Erythroblast (primary cell): ENCODE results near the gene SLC9A6.

Source experiments
- DNase-seq, 2 experiments: peaks; one replicate each; lab custom pipeline; 2025; lab: John Stamatoyannopoulos, UW
- GATA1 ChIP-seq: IDR thresholded peaks from 2 replicates; pipeline ENCODE4 v1.6.1; 2011; ENCODE audit warnings: low read depth, mild to moderate bottlenecking, control low read depth, low read length, moderate library complexity
- POLR2A ChIP-seq: IDR thresholded peaks from 2 replicates; pipeline ENCODE4 v1.6.1; 2011; ENCODE audit warnings: mild to moderate bottlenecking, low read length

SLC9A6 gene

DNA sequence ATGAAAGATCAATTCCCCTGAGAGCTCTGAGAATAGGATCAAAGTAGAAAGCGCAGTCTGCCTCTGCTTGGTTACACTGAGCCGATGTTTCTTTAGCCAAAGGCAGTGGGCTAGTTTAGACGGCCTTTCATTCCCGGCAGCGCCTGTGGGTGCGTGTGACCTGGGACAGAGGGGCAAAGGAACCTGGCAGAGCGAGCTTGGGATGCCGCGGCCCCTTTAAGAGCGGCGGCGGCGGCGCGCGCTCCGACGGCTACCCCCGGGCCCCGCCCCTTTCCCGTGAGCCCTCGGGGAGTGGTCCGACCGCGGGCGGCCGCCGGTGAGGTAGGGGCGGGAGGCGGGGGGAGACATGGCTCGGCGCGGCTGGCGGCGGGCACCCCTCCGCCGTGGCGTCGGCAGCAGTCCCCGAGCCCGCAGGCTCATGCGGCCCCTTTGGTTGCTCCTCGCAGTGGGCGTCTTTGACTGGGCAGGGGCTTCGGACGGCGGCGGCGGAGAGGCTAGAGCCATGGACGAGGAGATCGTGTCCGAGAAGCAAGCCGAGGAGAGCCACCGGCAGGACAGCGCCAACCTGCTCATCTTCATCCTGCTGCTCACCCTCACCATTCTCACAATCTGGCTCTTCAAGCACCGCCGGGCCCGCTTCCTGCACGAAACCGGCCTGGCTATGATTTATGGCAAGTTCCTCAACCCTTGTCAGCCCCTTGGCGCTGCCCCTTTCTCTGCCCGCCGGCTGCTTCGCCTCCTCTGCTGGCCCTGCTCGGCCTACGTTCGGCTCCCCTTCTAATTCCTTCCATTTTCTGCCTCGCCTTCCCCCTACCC, at the start of gene SLC9A6:
TSS of gene SLC9A6 (plus strand) at position 279 of the 816 bp plus-strand sequence. CDS start at position 503, 224 bp downstream.
- TF ChIP-seq POLR2A (no peak), GATA1 (no peak)

DNA sequence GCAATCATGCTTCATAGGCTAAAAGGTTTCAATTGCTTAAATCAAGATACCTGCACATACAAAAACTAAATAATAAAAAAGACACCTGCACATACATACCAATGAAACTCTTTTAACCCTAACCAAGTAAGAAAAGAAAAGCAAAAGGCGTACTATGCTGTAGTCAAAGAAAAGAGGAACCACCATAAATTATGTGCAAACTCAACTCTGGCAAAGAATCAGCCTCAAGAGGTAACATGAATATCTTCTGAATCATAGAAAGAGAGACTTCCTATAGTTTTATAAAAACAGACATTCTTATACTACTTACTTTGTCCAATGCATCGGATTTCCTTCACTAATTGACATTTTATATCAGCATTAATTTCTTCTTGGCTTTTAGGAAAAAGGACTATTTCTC, 40.7 kb upstream of the SLC9A6 start:
- TF ChIP-seq POLR2A (no peak), GATA1 (no peak)
- DNase-seq = no peak

More for the DNA sequence above, at the start of gene SLC9A6:
- peak; percentile 69 to 78 for DNase-seq

DNA sequence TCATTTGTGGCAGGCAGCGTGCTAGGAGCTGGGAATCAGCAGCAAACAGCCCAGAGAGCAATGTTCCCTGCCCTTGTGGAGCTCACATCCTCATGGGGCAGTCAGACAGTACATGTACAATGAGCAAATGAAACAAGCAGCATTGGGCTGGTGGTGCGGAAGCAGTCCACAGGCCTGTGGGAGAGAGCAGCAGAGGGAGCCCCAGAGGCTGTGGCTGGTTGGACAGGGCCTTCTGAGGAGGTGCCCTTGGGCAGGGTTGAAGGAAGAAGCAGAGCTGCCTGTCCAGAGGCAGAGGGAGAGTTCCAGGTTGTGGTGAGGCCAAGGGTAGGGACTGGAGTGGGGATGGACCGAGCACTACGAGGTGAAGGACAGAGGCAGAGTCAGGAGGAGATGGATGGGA, 33.9 kb upstream of the SLC9A6 start:
- DNase-seq = no peak
- TF ChIP-seq GATA1 = no peak
- no peak for TF ChIP-seq POLR2A

DNA sequence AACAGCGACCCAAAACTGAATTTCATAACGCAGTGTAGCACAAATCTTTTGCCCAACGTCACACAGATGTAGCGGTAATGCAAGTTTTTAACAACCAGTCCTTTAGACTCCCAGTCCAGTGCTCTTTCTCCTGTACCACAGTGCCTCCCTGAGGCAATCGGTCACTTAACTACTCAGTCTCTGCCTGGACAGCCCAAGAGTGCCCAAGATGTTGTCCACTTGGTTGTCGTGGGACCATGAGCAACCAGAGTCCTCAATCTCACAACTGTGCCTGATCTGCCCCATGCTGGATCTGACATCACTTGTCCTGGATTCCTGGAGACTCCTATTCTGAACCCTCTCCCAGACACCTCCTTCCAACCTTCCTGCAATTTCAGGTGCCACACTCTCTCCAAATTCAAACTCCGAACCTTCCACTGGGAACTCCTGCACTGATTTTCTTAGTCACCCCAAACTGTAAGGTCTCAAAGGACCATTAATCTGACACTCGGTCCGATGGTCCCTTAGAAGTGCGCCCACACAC, 12.1 kb upstream of the SLC9A6 start:
- DNase-seq = peak; percentile 34 to 56

DNA sequence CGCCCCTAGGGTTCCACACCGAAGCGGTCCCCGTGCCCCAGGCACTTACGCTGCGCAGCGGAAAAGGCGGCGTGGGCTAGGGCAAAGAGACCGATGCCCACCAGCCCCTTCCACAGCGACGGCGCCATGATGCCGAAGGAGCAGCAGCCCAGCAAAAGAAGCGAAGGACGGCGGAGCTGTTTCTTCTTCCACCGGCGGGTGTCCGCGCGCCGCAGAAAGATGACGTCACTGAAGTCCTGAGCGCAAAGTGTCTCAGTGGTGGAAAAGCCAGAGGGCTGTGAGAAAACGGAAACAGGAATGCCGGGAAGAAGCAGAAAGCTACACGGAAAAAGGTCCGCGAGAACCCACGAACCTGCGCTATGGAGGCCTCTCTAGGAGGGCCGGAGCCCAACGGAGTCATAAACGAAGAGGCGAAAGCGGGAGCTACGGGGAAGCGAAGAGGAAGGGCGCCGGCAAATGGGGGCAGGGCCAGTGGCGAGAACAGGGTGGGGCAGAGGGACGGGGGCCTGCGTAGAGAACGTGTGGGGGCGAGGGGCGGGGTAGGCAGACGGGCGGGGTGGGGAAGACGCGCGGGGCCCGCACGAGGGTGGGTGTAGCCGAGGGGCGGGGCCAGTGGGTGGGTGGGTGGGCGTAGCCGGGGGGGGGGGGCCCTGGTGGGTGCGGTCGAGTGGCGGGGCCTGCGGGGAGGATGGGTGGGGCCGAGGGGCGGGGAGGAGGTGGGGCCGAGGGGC, 11.5 kb upstream of the SLC9A6 start, which contains the start of gene MMGT1:
TSS of gene MMGT1 (minus strand) at position 441 of the 731 bp plus-strand sequence. CDS start at position 128, 313 bp downstream.
- TF ChIP-seq GATA1 = no peak
- TF ChIP-seq POLR2A = peak; percentile 63
- DNase-seq = peak; percentile 88 to 89

More for the DNA sequence above, 12.1 kb upstream of the SLC9A6 start:
- TF ChIP-seq GATA1 (no peak), POLR2A (no peak)

DNA sequence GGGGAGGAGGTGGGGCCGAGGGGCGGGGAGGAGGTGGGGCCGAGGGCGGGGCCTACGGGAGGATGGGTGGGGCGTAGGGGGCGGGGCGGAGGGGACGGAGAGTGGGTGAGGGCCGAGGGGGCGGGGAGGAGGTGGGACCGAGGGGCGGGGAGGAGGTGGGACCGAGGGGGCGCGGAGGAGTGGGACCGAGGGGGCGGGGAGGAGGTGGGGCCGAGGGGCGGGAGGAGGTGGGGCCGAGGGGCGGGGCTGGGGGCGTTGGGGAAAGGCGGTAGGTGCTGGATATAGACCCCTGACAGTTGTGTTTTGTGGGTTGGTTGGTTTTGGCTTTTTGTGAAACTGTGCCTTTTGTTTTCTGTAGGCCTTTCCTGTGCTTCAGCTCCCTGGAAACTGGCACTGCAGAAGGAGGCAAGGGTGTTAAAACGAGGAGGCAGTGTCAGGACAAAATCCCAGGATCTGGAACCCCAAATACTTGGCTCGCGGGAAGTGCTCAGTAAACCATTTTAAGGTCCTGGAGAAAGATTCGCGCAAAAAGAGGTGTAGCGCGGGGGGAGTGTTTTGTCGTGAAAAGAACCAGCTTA, 10.9 kb upstream of the SLC9A6 start:
- DNase-seq = peak in 1 of 2 experiments; percentile 72
- TF ChIP-seq GATA1 (no peak), POLR2A (no peak)

DNA sequence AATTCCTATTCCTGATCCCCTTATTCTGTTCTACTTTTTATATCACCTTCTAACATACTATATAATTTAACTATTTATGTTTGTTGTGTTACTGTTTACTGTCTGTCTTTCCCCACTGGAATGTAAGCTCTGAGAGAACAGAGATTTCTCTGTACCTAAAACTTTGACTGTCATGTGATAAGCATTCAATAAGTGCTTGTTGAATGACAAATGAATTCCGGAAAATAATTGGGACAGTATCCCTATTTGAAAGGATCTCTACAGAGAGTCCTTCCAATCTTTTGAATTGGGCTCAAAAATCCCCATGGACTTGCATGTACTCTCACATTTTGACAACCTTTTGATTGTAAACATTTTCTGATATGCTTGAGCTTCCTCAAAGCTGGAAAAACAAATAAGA, 9.8 kb upstream of the SLC9A6 start:
- TF ChIP-seq POLR2A (no peak), GATA1 (no peak)

DNA sequence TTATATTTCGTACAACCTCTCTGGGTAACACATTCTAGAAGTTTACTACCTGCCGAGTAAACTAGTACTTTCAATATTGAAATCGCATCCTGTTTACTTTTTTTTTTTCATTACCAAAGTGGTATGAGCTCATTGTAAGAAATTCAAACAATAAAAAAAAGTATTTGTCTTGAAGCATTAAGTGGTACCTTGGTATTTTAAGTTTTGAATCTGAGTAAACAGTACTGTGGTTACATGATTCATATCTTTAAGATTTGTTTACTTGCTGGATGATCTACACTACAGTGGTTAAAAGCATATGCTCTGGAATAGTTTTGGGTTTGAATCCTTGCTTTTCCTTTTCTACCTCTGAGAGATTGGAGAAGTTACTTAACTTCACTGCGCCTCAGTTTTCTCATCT, 7.6 kb upstream of the SLC9A6 start:
- DNase-seq = no peak
- no peak for TF ChIP-seq GATA1
- no peak for TF ChIP-seq POLR2A

More for the DNA sequence above, 9.8 kb upstream of the SLC9A6 start:
- DNase-seq = no peak

DNA sequence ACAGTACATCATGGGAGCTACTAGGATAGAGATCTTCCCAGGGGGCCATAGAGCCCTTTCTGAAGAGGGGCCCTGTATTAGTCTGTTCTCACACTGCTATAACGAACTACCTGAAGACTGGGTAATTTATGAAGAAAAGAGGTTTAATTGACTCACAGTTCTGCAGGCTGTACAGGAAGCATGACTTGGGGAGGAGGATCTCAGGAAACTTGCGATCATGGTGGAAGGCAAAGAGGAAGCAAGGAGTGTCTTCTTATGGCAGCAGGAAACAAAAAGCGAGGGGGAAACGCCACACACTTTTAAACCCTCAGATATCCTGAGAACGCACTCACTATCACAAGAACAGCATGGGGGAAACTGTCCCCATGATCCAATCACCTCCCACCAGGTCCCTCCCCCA, 4.2 kb upstream of the SLC9A6 start:
- TF ChIP-seq POLR2A = no peak
- TF ChIP-seq GATA1 = no peak
- DNase-seq = no peak

DNA sequence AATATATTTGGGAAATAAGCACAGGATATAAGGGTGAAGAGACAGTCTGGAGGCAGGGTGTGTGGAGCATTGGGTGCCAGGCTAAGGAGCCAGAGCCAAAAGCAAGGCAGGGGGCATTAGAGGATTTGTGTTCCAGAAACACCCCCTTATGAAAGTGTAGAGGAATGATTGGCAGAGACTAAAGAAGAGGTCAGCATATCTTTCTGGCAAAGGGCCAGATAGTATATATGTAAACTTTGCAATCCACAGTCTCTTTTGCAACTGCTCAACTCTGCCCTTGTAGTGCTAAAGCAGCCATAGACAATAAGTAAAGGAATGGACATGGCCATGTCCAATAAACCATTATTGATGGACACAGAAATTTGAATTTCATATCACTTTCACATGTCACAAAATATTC, 3.6 kb upstream of the SLC9A6 start:
- peak; percentile 1 to 21 for DNase-seq

DNA sequence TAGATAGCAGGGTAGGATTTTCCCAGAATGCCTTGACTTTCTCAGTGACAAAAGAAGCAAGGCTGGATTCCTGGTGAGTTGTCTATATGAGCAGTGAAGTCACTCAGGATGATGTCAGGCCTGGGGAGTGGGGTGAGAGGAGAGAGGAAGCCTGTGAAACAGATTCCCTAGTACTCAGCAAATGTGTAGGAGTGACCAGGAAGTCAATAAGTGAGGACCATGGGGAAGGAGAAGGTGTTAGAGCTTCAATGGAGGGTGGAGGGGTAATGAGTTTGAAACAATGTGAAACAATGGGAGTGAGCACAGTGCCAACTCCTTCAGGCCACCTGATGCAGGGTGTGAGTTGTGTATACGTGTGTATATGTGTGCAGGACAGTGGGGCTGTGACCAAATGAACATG, 2.4 kb upstream of the SLC9A6 start:
- no peak for DNase-seq
- no peak for TF ChIP-seq POLR2A
- no peak for TF ChIP-seq GATA1

More for the DNA sequence above, 3.6 kb upstream of the SLC9A6 start:
- no peak for TF ChIP-seq POLR2A
- TF ChIP-seq GATA1 = no peak

DNA sequence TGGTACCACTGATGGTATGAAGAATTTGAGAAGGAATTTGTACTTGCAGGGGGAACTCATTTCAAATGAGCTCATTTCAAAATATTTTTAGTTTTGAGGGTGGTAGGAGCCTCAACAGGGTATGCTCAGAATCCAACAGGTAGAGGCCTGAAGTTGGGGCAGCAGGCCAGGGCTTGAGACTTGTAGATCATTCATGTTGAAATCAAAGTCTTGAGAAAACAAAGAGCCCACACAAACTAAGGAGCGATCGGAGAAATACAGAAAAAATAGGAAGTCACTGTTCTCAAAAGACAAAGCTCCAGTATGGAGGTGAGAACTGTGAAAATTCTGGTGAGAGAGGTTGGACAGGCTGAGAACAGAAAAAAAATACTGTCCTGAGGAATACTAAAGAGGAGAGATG, 979 bp upstream of the SLC9A6 start:
- TF ChIP-seq GATA1 = no peak
- TF ChIP-seq POLR2A = no peak
- DNase-seq = no peak

DNA sequence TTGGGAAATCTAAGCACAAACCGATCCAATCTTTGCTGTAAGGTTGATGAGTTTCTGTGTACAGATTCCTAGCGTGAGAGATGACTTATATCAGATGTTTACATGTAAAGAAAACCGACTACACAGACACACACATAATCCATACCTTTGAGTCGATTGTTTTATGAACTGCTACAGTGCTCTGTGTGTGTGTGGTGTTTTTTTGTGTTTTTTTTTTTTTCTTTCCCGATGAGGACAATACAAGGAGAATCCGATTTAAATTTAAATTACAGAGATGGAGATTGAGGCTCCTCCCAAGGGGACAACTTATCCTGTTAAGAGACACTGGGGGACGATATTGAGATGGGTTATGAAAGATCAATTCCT, 461 bp upstream of the SLC9A6 start:
- peak in 1 of 2 experiments; percentile 20 for DNase-seq
- TF ChIP-seq GATA1 (no peak), POLR2A (no peak)

DNA sequence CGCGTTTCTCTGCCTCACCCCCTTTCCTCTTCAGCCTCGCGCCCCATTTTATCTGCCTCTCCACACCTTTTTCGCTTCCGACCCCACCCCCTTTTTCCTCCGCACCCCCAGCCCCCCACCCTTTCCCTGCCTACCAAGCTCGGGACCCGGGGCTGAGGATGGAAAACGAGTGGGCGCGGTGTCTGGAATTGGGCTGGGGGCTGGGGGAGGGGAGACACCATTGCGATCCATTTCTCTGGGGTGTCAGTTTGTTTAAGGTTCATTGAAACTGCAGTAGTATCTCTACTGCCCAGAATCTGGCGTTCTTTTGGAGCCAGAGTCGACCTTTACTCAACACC, 707 bp downstream of the SLC9A6 start:
- DNase-seq = peak in 1 of 2 experiments; percentile 16

More for the DNA sequence above, 707 bp downstream of the SLC9A6 start:
- TF ChIP-seq GATA1 = no peak
- no peak for TF ChIP-seq POLR2A
